Epithelial cell of esophagus (primary cell): ENCODE measurements around the gene ENTHD1.

Source experiments
- DNase-seq: peaks from one replicate; pipeline ENCODE4 v3.0.0; 2010; ENCODE audit warnings: low read depth
- H3K4me3 ChIP-seq: 2 replicates; pipeline ENCODE4 v1.5.1; 2011; ENCODE audit warnings: mild to moderate bottlenecking, low read length, control low read depth
- CTCF ChIP-seq: IDR thresholded peaks from 2 replicates; pipeline ENCODE4 v1.5.1; 2011; ENCODE audit warnings: low read depth, mild to moderate bottlenecking, low read length, control low read depth, inconsistent platforms; ENCODE audit not compliant: insufficient read depth; ENCODE audit errors: missing control alignments

The ENTHD1 gene

GRCh38 chr22:39893526-39893925 lies at the start of gene ENTHD1:
ENTHD1 (minus strand) TSS chr22:39893760; CDS start chr22:39887748, 6,012 bp downstream.
- no peak for TF ChIP-seq CTCF
- H3K4me3 ChIP-seq, result no peak within 1 kb of the TSS
- DNase-seq, result no peak

GRCh38 chr22:39943337-39943736 lies 49.8 kb upstream of the ENTHD1 start:
- no peak for DNase-seq
- TF ChIP-seq CTCF, result no peak
- H3K4me3 ChIP-seq, result no peak overlapping the region

GRCh38 chr22:39942439-39943230 lies 49.1 kb upstream of the ENTHD1 start:
- no peak overlapping the region for H3K4me3 ChIP-seq
- no peak for TF ChIP-seq CTCF
- DNase-seq, result no peak

GRCh38 chr22:39941601-39942000 lies 48.0 kb upstream of the ENTHD1 start:
- no peak for TF ChIP-seq CTCF
- H3K4me3 ChIP-seq, result no peak overlapping the region
- DNase-seq, result no peak

- TF ChIP-seq CTCF, result no peak
- no peak overlapping the region for H3K4me3 ChIP-seq
- peak; percentile 14 for DNase-seq
Measured at GRCh38 chr22:39940757-39941305, 47.3 kb upstream of the ENTHD1 start.

- H3K4me3 ChIP-seq, result no peak overlapping the region
- DNase-seq, result no peak
- TF ChIP-seq CTCF, result no peak
Measured at GRCh38 chr22:39939830-39940229, 46.3 kb upstream of the ENTHD1 start.
